Testis (tissue), 2 donors: ENCODE results near the gene ARSJ.

Experiments used
- CTCF ChIP-seq, 3 experiments: fragments of 450-650 bp in 2 of 3; fragments of 200-600 bp in 1 of 3; sonication (generic) in 1 of 3; IDR thresholded peaks; one replicate each; pipeline ENCODE4 v1.5.1; 2016 to 2019; ENCODE audit warnings: antibody characterized with exemption in 3 of 3, mild to moderate bottlenecking in 2 of 3, moderate library complexity in 1 of 3
- POLR2A ChIP-seq: fragments of 450-650 bp; IDR thresholded peaks from one replicate; pipeline ENCODE4 v1.6.1; 2017; ENCODE audit warnings: antibody characterized with exemption, mild to moderate bottlenecking, moderate library complexity

GRCh38 chr4:113884655-113885054, 94.8 kb downstream of the ARSJ start:
- no peak for TF ChIP-seq CTCF (IDR thresholded peaks at IDR 0.05)
- no peak for TF ChIP-seq POLR2A
